NCI-H1930 (cell line): Measurements from ENCODE around the gene CD5L.

ENCODE experiments used
- DNase-seq, 2 experiments: peaks; one replicate each; lab custom pipeline; 2025; lab: John Stamatoyannopoulos, UW

Gene CD5L

DNA sequence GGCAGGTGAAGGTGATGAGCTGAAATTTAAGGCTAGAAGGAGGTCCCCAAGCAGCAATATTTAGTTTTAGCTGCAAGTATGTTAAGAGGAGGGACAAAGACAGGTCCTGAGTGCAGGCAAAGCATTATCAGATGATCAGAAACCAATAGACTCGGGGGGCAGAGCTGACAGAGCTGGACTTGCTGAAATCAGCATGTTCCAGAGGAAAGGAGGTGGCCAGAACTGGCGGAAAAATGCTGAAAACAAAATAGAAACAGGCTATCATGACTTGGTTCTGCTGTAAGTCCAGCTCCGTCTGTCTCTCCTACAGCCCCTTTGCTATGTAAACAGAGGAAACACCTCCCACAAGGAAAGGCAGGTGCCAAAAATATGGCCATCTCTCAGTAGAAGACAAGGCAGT, at the start of gene CD5L:
Gene CD5L (minus strand): TSS at position 101 of the 400 bp plus-strand sequence. CDS start 107 bp downstream, outside the sequence.
- DNase-seq, result no peak

DNA sequence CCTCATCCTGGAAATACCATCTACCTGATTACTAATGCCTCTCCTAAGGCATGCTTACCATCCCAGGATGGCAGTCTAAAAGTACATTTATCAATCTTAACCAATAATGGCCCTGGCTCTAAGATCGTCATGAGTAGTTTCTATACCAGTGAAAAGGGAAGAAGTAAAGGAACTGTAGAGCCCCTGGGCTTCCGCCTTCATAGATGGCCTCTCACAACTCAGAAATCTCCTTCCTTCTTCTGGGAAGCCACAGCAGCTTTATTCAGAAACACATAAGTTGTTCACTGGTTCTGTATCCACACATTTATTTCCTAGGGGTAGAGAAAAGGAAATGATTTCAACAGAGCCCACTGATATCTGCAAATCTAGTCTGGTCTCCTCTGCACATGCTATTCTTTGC, 41.0 kb upstream of the CD5L start:
- no peak for DNase-seq

DNA sequence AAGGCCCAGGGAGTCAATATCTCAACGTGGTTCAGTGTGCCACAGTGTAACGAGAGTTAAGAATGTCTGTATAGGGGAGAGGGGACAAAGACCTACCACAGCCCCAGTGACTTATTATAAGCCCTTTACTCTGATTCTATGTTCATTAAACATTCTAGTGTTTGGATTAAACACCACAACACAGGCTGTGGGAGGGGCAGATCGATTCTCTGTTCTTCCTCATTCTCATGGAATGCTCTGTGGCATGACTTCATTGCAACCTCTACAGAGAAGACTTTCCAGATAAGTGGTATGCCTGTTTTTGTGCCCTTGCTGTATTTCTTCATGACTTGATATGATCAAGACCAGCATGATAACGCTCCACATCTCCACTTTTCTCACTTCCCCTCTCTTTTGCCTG, 39.0 kb upstream of the CD5L start:
- DNase-seq, result no peak

DNA sequence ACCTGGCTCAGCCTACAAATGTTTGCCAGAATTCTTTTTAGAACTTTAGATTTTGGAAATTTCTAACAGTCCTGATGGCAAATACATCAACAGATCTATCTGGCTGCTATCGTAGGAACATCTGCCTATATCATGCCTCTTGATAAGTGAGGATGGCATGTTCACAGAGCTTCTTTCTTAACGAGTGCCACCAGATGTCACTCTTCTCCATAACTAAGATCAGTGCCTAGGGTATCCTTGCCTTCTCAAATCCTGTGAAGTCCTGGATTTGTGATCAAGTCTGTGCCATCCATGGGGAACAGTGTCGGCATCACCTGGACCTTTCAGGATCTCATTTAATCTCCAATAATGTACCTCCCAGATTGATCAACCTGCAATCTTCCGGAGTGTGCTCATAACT, 36.5 kb upstream of the CD5L start:
- DNase-seq, result peak; percentile 2 to 8

DNA sequence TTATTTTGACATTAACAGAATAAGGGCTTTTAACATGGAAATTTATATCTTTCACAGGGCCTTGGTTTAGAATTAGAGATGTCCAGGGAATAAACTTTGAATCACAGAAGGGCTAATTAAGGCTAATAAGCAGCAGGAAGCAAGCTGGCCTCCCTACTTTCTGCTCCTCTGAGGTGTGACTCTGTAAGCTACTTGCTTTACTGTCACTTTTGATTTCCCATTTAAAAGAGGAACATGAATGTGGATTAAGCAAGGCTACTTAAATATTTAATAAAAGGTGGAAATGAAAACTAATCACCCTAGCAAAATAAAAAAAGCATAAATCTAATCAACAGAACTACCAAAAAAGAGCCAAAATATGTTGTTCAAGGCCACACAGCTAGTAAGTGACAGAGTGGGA, 28.9 kb upstream of the CD5L start:
- no peak for DNase-seq

DNA sequence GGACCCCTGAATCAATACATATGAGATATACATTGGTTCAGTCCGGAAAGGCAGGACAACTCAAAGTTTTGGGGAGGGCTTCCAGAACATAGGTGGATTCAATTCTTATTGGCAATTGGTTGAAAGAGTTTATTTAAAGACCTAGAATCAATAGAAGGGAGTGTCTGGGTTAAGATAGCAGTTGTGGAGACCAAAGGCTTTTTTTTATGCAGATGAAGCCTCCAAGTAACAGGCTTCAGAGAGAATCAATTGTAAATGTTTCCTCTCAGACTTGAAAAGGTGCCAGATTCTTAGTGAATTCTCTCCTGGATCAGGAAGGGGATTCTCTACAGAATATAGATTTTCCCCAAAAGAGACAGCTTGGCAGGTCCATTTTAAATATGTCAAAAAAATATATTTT, 27.0 kb upstream of the CD5L start:
- DNase-seq, result no peak

DNA sequence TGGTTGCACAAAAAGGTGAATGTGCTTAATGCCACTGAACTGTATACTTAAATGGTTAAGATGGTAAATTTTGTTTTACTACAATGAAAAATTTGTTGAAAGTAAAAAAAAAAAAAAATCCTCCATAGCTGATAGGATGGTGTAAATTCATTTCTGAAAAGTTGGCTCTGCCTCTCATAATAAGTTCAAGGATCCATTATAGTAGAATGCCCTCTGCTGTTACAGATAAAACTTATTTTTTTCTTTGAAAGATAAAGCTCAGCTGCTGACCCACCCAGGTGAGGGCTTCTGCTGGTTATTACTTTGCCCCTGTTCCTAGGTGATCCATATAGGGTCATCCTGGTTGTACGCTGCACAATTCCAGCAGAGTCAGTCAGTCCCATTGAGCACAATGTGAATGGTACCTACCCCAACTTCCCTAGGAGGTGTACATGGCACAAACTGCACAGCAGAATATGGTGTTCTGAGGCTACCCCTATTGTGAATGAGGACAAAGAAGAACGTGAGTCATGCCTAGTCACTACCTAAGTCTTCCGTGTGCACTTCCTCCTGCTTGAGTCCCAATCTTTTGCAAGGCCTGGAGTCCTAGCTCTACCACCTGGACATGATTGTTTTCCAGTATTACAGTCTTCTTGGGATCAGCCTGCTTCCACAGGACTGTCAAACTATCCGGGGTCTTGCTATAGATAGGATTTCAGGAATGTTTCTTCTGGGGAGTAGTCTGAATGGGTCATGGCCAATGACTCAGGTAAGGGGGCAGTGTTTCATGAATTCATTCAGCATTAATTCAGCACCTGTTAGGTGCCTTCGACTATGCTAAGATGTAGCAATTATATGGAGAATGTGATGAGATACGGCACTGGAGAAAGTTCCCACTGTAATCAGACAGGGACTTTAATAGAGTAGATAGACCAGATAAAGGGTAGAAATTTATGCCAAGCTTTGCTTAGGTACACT, 20.8 kb upstream of the CD5L start:
- no peak for DNase-seq

DNA sequence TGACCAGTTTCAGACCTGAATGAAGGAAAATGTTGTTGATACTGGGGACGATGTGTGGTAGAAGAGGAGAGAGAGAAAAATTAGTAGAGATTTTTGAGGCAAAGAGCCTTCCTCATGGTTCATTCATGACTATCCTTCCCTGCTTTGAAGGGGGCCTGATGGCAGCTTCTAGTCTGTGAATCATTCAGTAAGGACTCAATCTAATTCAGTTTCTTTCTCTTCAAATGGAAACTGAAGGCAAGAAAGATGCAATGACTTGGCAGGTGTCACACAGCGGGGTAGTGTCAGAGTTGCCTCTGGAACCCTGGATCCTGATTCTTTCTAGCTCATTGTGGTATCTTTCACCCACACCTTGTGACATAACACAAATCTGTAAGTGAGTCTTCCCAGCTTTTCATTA, 14.9 kb upstream of the CD5L start:
- no peak for DNase-seq

DNA sequence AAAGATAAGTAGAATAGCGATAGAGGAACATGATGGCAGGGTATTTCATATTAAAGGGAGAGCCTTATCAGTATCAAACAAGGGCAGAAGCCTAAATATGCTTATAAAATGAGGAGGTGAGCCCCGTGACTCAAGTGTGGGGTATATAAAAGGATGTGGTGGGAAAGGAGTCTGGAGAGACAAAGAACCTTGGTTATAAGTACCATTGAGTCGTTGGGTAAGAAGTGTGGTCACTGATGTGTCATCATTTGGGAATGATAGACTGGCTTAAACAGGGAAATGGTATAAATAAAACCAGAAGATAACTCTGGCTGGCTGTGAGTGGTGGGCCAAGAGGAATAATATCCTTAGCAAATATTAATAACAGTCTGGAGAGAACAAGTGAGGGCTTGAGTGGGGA, 10.9 kb upstream of the CD5L start:
- no peak for DNase-seq

DNA sequence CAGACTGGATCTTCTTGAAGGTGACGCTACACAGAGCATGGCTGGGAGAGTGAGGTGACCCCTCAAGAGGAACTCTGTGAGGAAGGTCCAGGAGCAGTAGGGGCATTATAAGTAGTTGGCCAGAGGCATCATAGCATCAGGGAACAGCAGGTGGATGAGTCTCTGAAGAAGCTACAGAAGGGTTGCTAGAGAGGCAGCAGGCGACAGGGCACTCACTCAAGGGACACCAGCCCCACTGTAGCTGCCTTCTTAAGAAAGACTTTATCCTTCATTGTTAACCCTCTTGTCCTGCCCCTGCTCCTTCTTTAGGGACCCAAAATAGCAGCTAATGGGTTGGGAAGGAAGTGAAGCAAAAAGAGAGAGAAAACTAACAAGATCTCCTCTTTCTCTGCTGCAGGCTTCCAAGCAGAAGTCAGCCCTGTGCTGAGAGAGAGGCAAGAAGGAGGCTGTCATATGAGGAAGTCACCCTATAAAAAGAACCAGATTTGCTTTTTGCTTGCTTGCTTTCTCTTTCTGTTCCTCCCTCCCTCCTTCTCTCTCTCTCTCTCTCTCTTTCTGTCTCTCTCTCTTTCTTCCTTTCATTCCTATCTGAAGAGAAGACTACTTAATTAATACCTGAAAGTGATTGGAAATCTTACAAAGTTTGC, 7.7 kb upstream of the CD5L start:
- DNase-seq, result no peak

GRCh38 chr1:157844089-157844830, 2.7 kb upstream of the CD5L start:
- no peak for DNase-seq

DNA sequence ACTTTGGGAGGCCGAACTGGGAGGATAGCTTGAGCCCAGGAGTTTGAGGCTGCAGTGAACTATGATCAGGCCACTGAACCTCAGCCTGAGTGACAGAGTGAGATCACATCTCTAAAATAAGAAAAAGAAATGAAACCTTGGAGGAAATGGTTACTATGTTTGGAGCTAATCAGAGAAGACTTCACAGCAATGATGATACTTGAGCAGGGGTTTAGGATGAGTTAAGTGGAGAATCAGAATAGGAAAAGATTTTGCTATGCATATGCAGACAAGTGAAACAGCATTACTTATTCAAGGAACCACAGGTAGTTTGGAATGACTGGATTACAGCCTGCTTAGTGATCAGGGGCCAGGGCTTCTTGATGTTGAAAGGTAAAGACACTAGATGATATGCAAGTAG, 1.3 kb upstream of the CD5L start:
- DNase-seq, result no peak

GRCh38 chr1:157838966-157839365, 2.6 kb downstream of the CD5L start:
- DNase-seq, result no peak

- DNase-seq, result no peak
Observed at GRCh38 chr1:157834430-157834829, 7.2 kb downstream of the CD5L start.

DNA sequence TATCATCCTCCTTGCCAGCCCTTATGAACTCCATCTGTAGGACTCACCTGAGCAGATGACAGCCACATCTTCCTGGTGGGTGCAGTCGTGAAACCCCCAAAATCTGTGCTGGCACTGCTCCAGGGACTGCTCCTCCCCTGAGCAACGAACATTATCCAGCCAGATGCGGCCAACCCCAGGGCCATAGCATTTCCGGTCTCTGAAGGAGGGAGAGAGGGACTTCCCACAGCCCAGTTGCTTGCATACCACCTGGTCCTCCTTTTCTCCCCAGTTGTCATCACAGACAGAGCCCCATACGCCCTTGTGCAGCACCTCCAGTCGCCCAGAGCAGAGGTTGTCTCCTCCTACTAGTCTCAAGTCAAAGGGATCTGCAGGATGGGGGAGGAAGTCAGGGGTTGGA, 8.5 kb downstream of the CD5L start:
- no peak for DNase-seq

GRCh38 chr1:157831968-157832626, 9.5 kb downstream of the CD5L start:
- no peak for DNase-seq

GRCh38 chr1:157830887-157831286, 10.7 kb downstream of the CD5L start:
- DNase-seq, result no peak

DNA sequence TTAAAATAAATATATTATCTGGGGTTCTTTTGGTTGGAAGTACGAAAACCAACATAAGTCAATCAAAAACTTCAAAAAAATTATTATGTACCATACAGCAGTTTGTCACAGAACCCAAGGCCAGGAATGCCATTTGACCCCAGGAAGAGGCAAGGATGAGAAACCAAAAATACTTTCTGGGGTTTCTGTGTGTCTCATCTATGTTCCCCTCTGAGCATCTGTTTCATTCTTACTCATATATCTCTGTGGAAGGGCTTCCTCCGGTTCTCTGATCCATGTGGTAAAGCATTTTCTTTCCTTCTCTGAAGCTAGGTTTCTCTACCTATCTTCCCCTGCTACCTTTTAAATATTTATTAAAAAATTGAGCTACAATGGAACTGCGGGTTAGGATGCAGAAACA, 11.9 kb downstream of the CD5L start:
- DNase-seq, result no peak

GRCh38 chr1:157829210-157829609, 12.4 kb downstream of the CD5L start:
- no peak for DNase-seq

GRCh38 chr1:157820299-157820698, 21.3 kb downstream of the CD5L start:
- no peak for DNase-seq

- no peak for DNase-seq
Observed at GRCh38 chr1:157819896-157820295, 21.7 kb downstream of the CD5L start, which contains the start of gene FCRL1. Gene FCRL1, minus strand, starts transcription at chr1:157820120. Its CDS starts 83 bp downstream, at chr1:157820037.

DNA sequence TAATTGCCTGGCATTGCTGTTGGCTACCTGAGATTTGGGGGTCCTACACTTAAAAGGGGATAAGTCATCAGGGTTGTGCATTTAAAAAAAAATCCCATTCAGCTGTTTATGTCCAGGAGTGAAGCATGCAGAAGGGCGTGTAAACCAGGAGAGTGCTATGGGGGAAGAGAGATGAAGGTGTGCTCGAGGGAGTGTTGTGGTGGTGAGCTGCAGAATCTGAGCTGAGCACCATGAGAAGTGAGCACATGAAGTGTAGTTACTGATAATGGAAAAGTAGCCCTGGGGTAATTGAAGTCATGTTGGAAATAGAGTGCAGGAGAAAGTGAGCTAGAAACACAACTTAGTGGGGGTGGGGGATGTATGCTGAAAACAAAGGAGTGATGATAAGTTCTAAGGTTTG, 22.4 kb downstream of the CD5L start:
- no peak for DNase-seq
